Measurements from ENCODE around the gene NRCAM. TPM values are rescaled to one million over a fixed set of nuclear protein-coding genes. Genes with fewer than 3 reads are reported as not detected.

The NRCAM gene
- polyA plus RNA-seq, 3 donors = not detected

DNA sequence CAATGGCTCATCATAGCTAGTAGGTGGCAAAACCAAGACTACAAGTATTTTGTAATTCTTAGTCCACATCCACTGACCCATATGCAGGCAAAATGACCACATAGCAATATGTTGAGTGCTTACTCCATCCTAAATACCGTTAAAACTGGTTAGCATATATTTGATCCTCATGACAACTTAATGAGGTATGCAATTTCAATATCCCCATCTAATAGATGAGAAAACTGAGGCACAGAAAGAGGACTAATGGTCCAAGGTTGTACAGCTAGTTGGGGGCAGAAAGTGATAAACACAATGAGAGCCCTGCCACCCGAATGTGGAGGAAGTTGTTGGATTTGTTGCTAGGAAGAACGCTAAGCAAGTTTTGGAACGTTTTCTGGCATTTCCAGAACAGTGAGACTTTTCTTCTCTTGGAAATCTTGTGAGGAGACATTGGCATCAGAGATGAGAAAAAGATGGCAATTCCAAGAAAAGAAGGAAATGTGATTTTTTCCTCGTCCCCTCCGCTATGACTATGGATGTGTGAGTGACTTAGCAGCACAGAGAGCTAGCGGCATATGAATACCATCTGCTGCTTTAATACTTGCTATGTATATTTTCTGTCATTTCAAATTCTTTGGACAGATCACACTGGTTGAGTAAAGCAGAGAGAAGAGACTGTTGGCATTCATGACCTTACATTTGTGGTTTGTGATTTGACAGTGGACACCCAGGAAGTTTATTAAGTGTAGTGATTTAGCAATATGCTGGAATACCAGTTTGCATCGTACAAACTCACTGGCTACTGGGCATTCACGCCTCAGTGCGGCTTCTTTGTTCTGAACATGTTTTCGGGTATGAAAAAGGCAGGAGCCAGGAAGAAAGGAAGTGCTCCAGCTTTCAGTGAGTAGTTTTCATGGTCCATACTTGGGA lies 51.5 kb downstream of the NRCAM start:
- Mint-ChIP-seq H3K4me1 (no peaks in the 10 kb centered on the region), H3K27me3 (ENCODE audit: low read depth in 3 of 3) (peaks cover 0 to 10% (median 7%) of the 10 kb centered on the region in 3 donors), H3K9me3 (peaks cover 0 to 4% (median 0%) of the 10 kb centered on the region in 7 donors), H3K27ac (no peak overlapping the region), H3K36me3 (no peaks in the 10 kb centered on the region), H3K4me3 (no peak overlapping the region)
- no peak overlapping the region for H3K27ac ChIP-seq (ENCODE audit: low read depth in 1 of 2, low read length in 2 of 2)
- TF ChIP-seq, protein P1, sequence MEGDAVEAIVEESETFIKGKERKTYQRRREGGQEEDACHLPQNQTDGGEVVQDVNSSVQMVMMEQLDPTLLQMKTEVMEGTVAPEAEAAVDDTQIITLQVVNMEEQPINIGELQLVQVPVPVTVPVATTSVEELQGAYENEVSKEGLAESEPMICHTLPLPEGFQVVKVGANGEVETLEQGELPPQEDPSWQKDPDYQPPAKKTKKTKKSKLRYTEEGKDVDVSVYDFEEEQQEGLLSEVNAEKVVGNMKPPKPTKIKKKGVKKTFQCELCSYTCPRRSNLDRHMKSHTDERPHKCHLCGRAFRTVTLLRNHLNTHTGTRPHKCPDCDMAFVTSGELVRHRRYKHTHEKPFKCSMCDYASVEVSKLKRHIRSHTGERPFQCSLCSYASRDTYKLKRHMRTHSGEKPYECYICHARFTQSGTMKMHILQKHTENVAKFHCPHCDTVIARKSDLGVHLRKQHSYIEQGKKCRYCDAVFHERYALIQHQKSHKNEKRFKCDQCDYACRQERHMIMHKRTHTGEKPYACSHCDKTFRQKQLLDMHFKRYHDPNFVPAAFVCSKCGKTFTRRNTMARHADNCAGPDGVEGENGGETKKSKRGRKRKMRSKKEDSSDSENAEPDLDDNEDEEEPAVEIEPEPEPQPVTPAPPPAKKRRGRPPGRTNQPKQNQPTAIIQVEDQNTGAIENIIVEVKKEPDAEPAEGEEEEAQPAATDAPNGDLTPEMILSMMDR (IDR thresholded peaks at IDR 0.05) = no peak
- no peak overlapping the region for H2AFZ ChIP-seq (ENCODE audit: insufficient read depth, low read depth, low read length, poor library complexity, severe bottlenecking)
- no peaks in the 10 kb centered on the region for H3K79me2 ChIP-seq (ENCODE audit: insufficient read depth, low read length)
- no peak for DNase-seq
- intact Hi-C loops (cut with micrococcal nuclease) = no loop called here
- no peak overlapping the region for H3K9ac ChIP-seq (ENCODE audit: insufficient read depth, low read length, poor library complexity, severe bottlenecking)
- H3K27me3 ChIP-seq (ENCODE audit: control insufficient read depth in 2 of 2, insufficient read depth in 2 of 2, low read length in 2 of 2) = peaks cover 0 to 8% of the 10 kb centered on the region in 2 donors
- H3K4me2 ChIP-seq (replicated peaks; ENCODE audit: extremely low read depth, low read length, poor library complexity, severe bottlenecking) = no peak overlapping the region
- no peaks in the 10 kb centered on the region for H3K9me3 ChIP-seq (replicated peaks in 1 of 2; ENCODE audit: control insufficient read depth in 1 of 2, insufficient read depth in 1 of 2, low read length in 2 of 2)
- no peak overlapping the region for H3K4me3 ChIP-seq (replicated peaks in 1 of 3; ENCODE audit: low read depth in 2 of 3, low read length in 3 of 3)
- H3K36me3 ChIP-seq (replicated peaks in 1 of 2; ENCODE audit: control insufficient read depth in 1 of 2, insufficient read depth in 2 of 2, low read length in 2 of 2) = no peaks in the 10 kb centered on the region
- H4K20me1 ChIP-seq (ENCODE audit: insufficient read depth, low read length) = no peaks in the 10 kb centered on the region
- WGBS (ENCODE audit: insufficient coverage) = 95% methylated on average over 5 of the region's 11 CpGs
- H3K4me1 ChIP-seq (ENCODE audit: control insufficient read depth in 1 of 2, insufficient read depth in 2 of 2, low read length in 2 of 2) = no peaks in the 10 kb centered on the region

DNA sequence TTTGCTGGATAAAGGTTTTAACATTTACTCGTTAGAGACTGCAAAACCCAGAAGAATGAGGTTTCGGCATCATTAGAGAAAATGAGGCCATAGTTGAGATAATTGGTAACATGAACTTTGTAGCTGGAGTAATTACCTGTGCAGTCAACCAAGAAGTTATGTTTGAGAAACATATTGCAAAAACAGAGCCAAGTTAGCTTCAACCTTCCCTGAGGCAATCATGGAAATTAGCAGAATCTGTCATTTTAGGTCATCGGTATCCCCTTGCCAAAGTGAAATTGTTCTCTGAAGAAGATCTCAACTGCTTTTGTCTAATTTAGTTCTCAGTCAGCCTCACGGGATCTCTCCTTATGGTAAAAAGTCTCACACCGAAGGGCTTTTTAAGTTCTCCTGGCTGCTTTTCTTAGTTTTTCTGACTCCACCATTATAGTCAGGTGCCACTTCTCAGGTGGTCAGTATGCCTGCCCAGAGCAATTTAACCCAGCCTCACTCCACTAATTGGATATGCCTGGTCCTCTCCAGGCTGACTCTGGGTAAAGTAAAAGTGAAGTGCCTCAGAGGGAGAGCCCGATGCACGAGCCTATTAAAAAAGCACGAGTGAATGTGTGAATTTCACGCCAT lies 52.5 kb downstream of the NRCAM start:
- no peak overlapping the region for H3K27ac Mint-ChIP-seq
- TF ChIP-seq, protein P1 (IDR thresholded peaks at IDR 0.05) = no peak
- WGBS (ENCODE audit: insufficient coverage) = 87% methylated on average over 7 of the region's 9 CpGs
- Histone ChIP-seq H3K36me3 (replicated peaks in 1 of 2; ENCODE audit: control insufficient read depth in 1 of 2, insufficient read depth in 2 of 2, low read length in 2 of 2) (no peaks in the 10 kb centered on the region), H4K20me1 (ENCODE audit: insufficient read depth, low read length) (no peaks in the 10 kb centered on the region), H3K79me2 (ENCODE audit: insufficient read depth, low read length) (no peaks in the 10 kb centered on the region), H3K27ac (ENCODE audit: low read depth in 1 of 2, low read length in 2 of 2) (no peak overlapping the region), H2AFZ (ENCODE audit: insufficient read depth, low read depth, low read length, poor library complexity, severe bottlenecking) (no peak overlapping the region), H3K27me3 (ENCODE audit: control insufficient read depth in 2 of 2, insufficient read depth in 2 of 2, low read length in 2 of 2) (peaks cover 0 to 8% of the 10 kb centered on the region in 2 donors), H3K4me1 (ENCODE audit: control insufficient read depth in 1 of 2, insufficient read depth in 2 of 2, low read length in 2 of 2) (no peaks in the 10 kb centered on the region), H3K9ac (ENCODE audit: insufficient read depth, low read length, poor library complexity, severe bottlenecking) (no peak overlapping the region), H3K4me2 (replicated peaks; ENCODE audit: extremely low read depth, low read length, poor library complexity, severe bottlenecking) (no peak overlapping the region), H3K4me3 (replicated peaks in 1 of 3; ENCODE audit: low read depth in 2 of 3, low read length in 3 of 3) (no peak overlapping the region), H3K9me3 (replicated peaks in 1 of 2; ENCODE audit: control insufficient read depth in 1 of 2, insufficient read depth in 1 of 2, low read length in 2 of 2) (no peaks in the 10 kb centered on the region)
- H3K27me3 Mint-ChIP-seq (ENCODE audit: low read depth in 3 of 3) = peaks cover 0 to 19% (median 6%) of the 10 kb centered on the region in 3 donors
- H3K36me3 Mint-ChIP-seq = no peaks in the 10 kb centered on the region
- H3K9me3 Mint-ChIP-seq = peaks cover 0 to 4% (median 0%) of the 10 kb centered on the region in 7 donors
- no peak overlapping the region for H3K4me3 Mint-ChIP-seq
- intact Hi-C loops (cut with micrococcal nuclease) = no loop called here
- DNase-seq = no peak
- no peaks in the 10 kb centered on the region for H3K4me1 Mint-ChIP-seq

All from CD14-positive monocyte (primary cell).